Fibroblast of mammary gland (primary cell): Measurements from ENCODE around the gene SNAP29.
"Not testable (repeated sequence)": the region's sequence is repeated elsewhere in the genome, so short reads cannot be mapped to it uniquely, and the experiment has no call there.

Source experiments
- DNase-seq: peaks from one replicate; pipeline ENCODE4 v3.0.0-alpha.2; 2010; ENCODE audit warnings: low read depth
- H3K4me3 ChIP-seq: 2 replicates; pipeline ENCODE4 v1.5.1; 2011; ENCODE audit warnings: low read depth, mild to moderate bottlenecking, low read length, moderate library complexity; ENCODE audit not compliant: control insufficient read depth
- TF ChIP-seq, protein P1 (sequence below): conservative IDR thresholded peaks from 2 replicates; pipeline ENCODE4 v1.5.1; 2011; ENCODE audit warnings: low read depth, low read length, inconsistent platforms; ENCODE audit not compliant: control insufficient read depth, insufficient read depth

The SNAP29 gene

DNA sequence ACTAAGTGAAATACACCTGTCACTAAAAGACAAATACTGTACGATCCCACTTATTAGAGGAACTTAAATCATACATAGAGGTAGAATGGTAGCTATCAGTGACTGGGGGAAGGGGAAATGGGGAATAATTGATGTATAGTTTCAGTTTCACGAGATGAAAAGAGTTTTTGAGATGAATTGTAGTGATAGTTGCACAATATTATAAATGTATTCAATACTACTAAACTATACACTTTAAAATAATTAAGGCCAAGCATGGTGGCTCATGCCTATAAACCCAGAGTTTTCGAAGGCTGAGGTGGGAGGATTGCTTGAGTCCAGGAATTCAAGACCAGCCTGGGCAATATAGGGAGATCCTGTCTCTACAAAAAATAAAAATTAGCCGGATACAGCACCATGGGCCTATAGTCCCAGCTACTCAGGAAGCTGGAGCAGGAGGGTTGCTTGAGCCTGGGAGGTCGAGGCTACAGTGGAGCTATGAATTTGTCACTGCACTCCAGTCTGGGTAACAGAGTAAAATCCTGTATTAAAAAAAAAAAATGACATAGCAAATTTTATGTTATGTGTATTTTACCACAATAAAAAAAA is 44.5 kb upstream of the SNAP29 start:
- TF ChIP-seq, protein P1, sequence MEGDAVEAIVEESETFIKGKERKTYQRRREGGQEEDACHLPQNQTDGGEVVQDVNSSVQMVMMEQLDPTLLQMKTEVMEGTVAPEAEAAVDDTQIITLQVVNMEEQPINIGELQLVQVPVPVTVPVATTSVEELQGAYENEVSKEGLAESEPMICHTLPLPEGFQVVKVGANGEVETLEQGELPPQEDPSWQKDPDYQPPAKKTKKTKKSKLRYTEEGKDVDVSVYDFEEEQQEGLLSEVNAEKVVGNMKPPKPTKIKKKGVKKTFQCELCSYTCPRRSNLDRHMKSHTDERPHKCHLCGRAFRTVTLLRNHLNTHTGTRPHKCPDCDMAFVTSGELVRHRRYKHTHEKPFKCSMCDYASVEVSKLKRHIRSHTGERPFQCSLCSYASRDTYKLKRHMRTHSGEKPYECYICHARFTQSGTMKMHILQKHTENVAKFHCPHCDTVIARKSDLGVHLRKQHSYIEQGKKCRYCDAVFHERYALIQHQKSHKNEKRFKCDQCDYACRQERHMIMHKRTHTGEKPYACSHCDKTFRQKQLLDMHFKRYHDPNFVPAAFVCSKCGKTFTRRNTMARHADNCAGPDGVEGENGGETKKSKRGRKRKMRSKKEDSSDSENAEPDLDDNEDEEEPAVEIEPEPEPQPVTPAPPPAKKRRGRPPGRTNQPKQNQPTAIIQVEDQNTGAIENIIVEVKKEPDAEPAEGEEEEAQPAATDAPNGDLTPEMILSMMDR, result no peak
- no peak for DNase-seq

DNA sequence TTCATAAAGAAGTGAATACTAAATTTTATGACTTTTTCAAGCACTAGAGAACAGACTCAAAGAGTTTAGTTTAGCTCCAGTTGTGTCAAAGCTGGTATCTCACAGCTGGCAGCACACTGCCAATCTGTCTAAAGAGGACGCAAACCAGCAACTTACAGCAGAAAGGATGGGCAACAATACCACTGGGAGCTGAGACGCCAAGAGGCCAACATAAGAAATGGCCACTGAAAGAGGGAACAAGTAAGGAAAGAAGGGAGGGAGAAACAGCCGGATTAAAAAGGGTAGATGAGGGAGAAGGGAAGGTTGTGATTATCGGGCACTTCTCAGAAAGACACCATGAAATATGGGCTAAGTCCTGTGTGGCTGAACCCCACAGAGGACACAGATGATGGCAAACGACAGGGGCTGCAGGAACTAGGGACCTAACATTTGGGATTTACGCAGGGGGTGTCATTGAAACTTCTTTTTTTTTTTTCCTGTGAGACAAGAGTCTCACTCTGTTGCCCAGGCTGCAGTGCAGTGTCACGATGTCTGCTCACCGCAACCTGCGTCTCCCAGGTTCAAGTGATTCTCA is 43.2 kb upstream of the SNAP29 start:
- no peak overlapping the region for H3K4me3 ChIP-seq
- DNase-seq, result no peak
- TF ChIP-seq, protein P1, result no peak

More for the DNA sequence above, 44.5 kb upstream of the SNAP29 start:
- no peak overlapping the region for H3K4me3 ChIP-seq

DNA sequence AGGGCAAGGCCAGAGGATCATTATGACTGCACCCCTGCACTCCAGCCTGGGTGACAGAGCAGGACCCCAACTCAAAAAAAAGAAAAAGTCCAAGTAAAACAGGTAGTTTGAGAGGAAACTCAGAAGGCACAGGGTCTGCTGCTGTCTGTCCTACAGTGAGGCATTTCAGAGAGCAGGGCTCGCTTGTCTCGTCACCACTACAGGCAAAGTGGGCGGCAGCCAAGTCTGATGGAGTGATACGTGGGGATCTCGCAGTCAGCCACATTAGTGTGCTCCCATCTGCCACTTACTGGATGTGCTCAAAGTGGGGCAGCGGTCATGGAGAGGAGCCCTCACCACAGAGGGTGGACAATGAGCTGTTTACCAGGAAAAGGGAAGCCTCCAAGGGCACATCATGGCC is 42.2 kb upstream of the SNAP29 start:
- TF ChIP-seq, protein P1, result no peak
- DNase-seq, result no peak
- no peak overlapping the region for H3K4me3 ChIP-seq

DNA sequence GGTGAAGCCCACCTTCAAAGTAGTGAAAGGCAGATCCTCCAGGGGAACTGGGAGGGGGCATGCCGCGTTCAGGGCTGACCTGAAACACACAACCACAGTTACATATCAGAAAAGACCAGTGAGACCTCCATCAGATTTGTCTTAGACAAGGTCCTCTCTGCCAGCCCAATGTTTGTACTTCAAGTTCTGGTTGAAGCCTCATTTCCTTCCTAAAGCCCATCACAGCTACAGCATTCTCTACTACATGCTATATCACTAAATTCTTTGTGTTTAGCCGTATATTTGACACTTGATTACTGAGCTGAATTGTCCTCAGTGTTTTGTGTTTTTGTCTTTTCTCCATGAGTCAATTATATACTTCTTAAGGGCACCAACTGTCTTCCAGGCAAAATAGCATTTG is 40.3 kb upstream of the SNAP29 start:
- TF ChIP-seq, protein P1, result no peak
- no peak for DNase-seq

DNA sequence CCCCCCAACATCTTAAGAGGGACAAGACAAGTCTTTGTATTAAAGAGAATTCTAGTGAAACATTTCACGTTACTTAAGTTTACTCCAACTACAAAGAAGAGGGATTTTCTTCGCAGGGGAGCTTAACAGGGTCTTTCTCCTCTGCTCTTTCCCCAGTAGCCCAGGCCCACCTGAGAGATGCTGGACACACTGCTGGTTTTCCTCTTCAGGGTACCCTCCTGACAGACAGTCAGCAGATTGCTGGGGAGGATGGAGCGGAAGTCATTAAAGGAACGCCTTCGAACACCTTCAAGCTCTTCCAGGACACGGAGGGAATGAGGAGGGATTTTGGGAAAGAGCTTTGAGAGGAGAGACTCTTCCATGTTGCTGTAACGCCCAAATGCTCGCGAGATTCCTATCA is 39.3 kb upstream of the SNAP29 start:
- no peak overlapping the region for H3K4me3 ChIP-seq
- TF ChIP-seq, protein P1, result no peak
- DNase-seq, result no peak

More for the DNA sequence above, 40.3 kb upstream of the SNAP29 start:
- no peak overlapping the region for H3K4me3 ChIP-seq

DNA sequence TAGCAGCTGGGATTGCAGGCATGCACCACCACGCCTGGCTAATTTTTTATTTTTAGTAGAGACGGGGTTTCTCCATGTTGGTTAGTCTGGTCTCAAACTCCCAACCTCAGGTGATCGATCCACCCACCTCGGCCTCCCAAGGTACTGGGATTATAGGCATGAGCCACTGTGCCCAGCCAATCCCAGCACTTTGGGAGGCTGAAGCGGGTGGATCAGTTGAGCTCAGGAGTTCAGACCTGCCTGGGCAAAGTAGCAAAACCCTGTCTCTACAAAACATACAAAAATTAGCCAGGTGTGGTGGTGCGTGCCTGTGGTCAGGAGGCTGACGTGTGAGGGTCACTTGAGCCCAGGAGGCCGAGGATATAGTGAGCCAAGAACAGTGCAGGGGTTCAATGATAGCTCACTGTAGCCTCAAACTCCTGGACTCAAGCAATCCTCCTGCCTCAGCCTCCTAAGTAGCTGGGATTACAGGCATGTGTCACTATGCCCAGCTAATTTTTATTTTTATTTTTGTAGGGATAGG is 37.0 kb upstream of the SNAP29 start:
- not testable (repeated sequence) for DNase-seq, H3K4me3 ChIP-seq

DNA sequence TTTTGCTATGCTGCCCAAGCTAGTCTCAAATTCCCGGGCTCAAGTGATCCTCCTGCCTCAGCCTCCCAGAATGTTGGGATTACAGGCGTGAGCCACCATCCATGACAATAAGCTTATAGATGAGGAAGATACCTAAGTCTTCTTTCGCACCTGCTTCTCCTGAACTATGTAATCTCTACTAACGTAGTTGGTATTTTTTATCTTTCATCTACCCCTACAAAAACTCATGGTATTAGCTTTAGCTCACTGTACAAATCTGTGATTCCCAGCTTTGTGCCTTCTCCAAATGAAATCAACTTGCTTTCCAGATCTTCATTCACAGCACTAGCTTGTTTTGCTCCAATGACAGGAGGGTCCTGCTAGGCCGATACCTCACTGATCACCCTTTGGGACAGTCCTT is 36.6 kb upstream of the SNAP29 start:
- H3K4me3 ChIP-seq, result no peak overlapping the region
- no peak for DNase-seq
- TF ChIP-seq, protein P1, result no peak
